Panc1 (cell line): ENCODE measurements around the gene IPO5. TPM values are rescaled to one million over a fixed set of nuclear protein-coding genes. Genes with fewer than 3 reads are reported as not detected.

Experiments
- ATAC-seq: fragments of 200-7000 bp; cut with Tn5 transposase; 2 replicates; pipeline ENCODE4 v1.9.1; 2020; ENCODE audit warnings: mild to moderate bottlenecking, moderate library complexity
- BruUV-seq: library from RNA; stranded (reverse); fragments of 400-500 nt; replicated peaks from 2 replicates; lab custom pipeline; 2021; lab: Mats Ljungman, UMichigan
- CTCF ChIA-PET: fragments of 300-600 bp; sonication (Branson Sonifier 250); formaldehyde crosslinking; loops from one replicate; lab custom pipeline; 2022; ENCODE audit warnings: antibody characterized with exemption; lab: Charles Lee
- POLR2A ChIA-PET: fragments of 300-600 bp; sonication (Branson Sonifier 250); formaldehyde crosslinking; loops from one replicate; lab custom pipeline; 2022; ENCODE audit warnings: antibody characterized with exemption; lab: Charles Lee
- DNase-seq: peaks from one replicate; pipeline ENCODE4 v3.0.0-alpha.2; 2010; ENCODE audit warnings: low read depth, low spot score
- H3K27ac ChIP-seq: 2 replicates; pipeline ENCODE4 v1.5.1; 2011; ENCODE audit warnings: mild to moderate bottlenecking, low read length, inconsistent platforms
- H3K27me3 ChIP-seq: fragments of 200-500 bp; sonication (Bioruptor generic); 2 replicates; pipeline ENCODE4 v1.6.0; 2014; ENCODE audit warnings: low read length, inconsistent platforms; ENCODE audit not compliant: control insufficient read depth, insufficient read depth
- H3K36me3 ChIP-seq: fragments of 200-500 bp; sonication (Bioruptor generic); 2 replicates; pipeline ENCODE4 v1.5.1; 2014; ENCODE audit warnings: inconsistent platforms, mild to moderate bottlenecking, low read length, moderate library complexity; ENCODE audit not compliant: control insufficient read depth, insufficient read depth
- H3K4me1 ChIP-seq: 2 replicates; pipeline ENCODE4 v1.5.1; 2011; ENCODE audit warnings: inconsistent platforms, mild to moderate bottlenecking, low read length, moderate library complexity; ENCODE audit not compliant: control insufficient read depth, insufficient read depth
- H3K4me3 ChIP-seq, 2 experiments: 2 replicates each; pipeline ENCODE4 v1.5.1; 2011 to 2012; ENCODE audit warnings: low read depth in 2 of 2, low read length in 2 of 2, mild to moderate bottlenecking in 2 of 2, inconsistent platforms in 1 of 2, moderate library complexity in 1 of 2
- H3K9me3 ChIP-seq: fragments of 200-500 bp; sonication (Bioruptor generic); 2 replicates; pipeline ENCODE4 v1.5.1; 2014; ENCODE audit warnings: low read depth, mild to moderate bottlenecking, inconsistent platforms, low read length, moderate library complexity; ENCODE audit not compliant: control insufficient read depth, insufficient read depth
- POLR2AphosphoS5 ChIP-seq: IDR thresholded peaks from 2 replicates; pipeline ENCODE4 v1.6.1; 2012; ENCODE audit warnings: mild to moderate bottlenecking, low read depth, low read length, moderate library complexity
- REST ChIP-seq, 2 experiments: IDR thresholded peaks; 2 replicates each; pipeline ENCODE4 v1.6.1; 2011 to 2012; ENCODE audit warnings: low read depth in 2 of 2, control low read depth in 1 of 2, low read length in 1 of 2, mild to moderate bottlenecking in 1 of 2, moderate library complexity in 1 of 2; ENCODE audit not compliant: insufficient read depth in 1 of 2
- SIN3A ChIP-seq: IDR thresholded peaks from 2 replicates; pipeline ENCODE4 v1.6.1; 2012; ENCODE audit warnings: low read depth, mild to moderate bottlenecking, low read length, moderate library complexity, borderline replicate concordance; ENCODE audit not compliant: insufficient read depth
- TCF7L2 ChIP-seq: IDR thresholded peaks from 2 replicates; pipeline ENCODE4 v1.6.1; 2011; ENCODE audit warnings: mild to moderate bottlenecking, low read depth, low read length, inconsistent platforms
- in situ Hi-C: cut with HindIII; loops from 2 replicates; pipeline ENCODE4 v1.10.0; 2016; ENCODE audit warnings: low sequenced_read_pairs, low pct_unique_long_range_greater_than_20kb
- intact Hi-C: fragments of 100-400 bp; cut with micrococcal nuclease; formaldehyde crosslinking; loops from one replicate; pipeline ENCODE4 v1.10.0; 2022; ENCODE audit not compliant: unreplicated experiment
- total RNA-seq: library from RNA; stranded (reverse); gene quantifications from one replicate; pipeline ENCODE4 v1.2.1, GENCODE V29; 2021; ENCODE audit not compliant: unreplicated experiment
- TF ChIP-seq, protein P1 (sequence below): fragments of 450-650 bp; IDR thresholded peaks from 2 replicates; pipeline ENCODE4 v1.5.1; 2017; ENCODE audit warnings: mild to moderate bottlenecking

Gene IPO5
- total RNA-seq, 1 experiment from 2014 or later, result 122 TPM

DNA sequence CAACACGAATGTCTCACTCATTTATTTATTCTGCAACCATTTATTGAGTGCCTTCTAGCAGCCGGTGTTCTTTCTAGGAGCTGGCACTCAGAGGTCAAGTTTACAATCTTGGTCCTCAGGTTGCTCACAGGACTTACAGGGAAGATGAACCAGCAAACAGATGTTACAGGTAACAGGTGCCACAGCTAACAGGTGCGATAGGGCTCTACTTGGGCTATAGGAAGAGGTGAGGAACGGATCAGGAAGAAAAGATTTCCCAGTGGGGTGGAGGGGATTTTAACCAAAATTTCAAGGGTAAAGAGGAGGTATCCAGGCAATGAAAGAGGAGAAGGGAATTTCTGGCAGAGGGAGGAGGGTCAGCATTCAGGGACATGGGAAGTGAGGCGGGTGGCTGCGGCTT, 102.1 kb downstream of the IPO5 start:
- no peaks in the 10 kb centered on the region for H3K9me3 ChIP-seq
- H3K4me3 ChIP-seq, result no peak overlapping the region
- H3K4me1 ChIP-seq, result no peaks in the 10 kb centered on the region
- no TSS peak for BruUV-seq
- TF ChIP-seq, protein P1, sequence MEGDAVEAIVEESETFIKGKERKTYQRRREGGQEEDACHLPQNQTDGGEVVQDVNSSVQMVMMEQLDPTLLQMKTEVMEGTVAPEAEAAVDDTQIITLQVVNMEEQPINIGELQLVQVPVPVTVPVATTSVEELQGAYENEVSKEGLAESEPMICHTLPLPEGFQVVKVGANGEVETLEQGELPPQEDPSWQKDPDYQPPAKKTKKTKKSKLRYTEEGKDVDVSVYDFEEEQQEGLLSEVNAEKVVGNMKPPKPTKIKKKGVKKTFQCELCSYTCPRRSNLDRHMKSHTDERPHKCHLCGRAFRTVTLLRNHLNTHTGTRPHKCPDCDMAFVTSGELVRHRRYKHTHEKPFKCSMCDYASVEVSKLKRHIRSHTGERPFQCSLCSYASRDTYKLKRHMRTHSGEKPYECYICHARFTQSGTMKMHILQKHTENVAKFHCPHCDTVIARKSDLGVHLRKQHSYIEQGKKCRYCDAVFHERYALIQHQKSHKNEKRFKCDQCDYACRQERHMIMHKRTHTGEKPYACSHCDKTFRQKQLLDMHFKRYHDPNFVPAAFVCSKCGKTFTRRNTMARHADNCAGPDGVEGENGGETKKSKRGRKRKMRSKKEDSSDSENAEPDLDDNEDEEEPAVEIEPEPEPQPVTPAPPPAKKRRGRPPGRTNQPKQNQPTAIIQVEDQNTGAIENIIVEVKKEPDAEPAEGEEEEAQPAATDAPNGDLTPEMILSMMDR, result no peak
- no peak for TF ChIP-seq REST (IDR thresholded peaks at IDR 0.05; ENCODE audit: insufficient read depth in 1 of 2, low read depth in 2 of 2, low read length in 1 of 2)
- no peak for TF ChIP-seq POLR2AphosphoS5
- no peak for TF ChIP-seq TCF7L2
- ATAC-seq (no peak), DNase-seq (no peak)
- no peak overlapping the region for H3K27ac ChIP-seq
- no peaks in the 10 kb centered on the region for H3K27me3 ChIP-seq
- POLR2A ChIA-PET, result no interaction called here
- in situ Hi-C loops (no loop called here), intact Hi-C loops (no loop called here)
- no peaks in the 10 kb centered on the region for H3K36me3 ChIP-seq
- CTCF ChIA-PET, result no interaction called here

- Histone ChIP-seq H3K4me3 (no peak overlapping the region), H3K9me3 (no peaks in the 10 kb centered on the region), H3K27me3 (no peaks in the 10 kb centered on the region), H3K27ac (no peak overlapping the region), H3K4me1 (no peaks in the 10 kb centered on the region), H3K36me3 (no peaks in the 10 kb centered on the region)
- no peak for ATAC-seq
- ChIA-PET POLR2A (no interaction called here), CTCF (no interaction called here)
- intact Hi-C loops, result no loop called here
- DNase-seq, result no peak
- TF ChIP-seq SIN3A (no peak), POLR2AphosphoS5 (no peak), TCF7L2 (no peak), REST (IDR thresholded peaks at IDR 0.05; ENCODE audit: insufficient read depth in 1 of 2, low read depth in 2 of 2, low read length in 1 of 2) (no peak)
- TF ChIP-seq, protein P1, result no peak
- BruUV-seq, result no TSS peak
- in situ Hi-C loops, result no loop called here
Observed at GRCh38 chr13:98056839-98057410, 103.5 kb downstream of the IPO5 start.
